Right renal cortex interstitium (tissue), 3 donors: ENCODE results near the gene EEA1. TPM values are rescaled to one million over a fixed set of nuclear protein-coding genes. Genes with fewer than 3 reads are reported as not detected.

ENCODE experiments used
- DNase-seq, 3 donors: peaks; one replicate each; pipeline ENCODE4 v3.0.0-alpha.2; 2013; ENCODE audit warnings: low read depth in 3 of 3, low spot score in 2 of 3
- polyA plus RNA-seq, 3 donors: library from polyadenylated mRNA; unstranded; fragments of 120-200 nt; gene quantifications; one replicate each; pipeline ENCODE4 v1.2.1, GENCODE V29; 2013; ENCODE audit not compliant: insufficient read length in 3 of 3

Gene EEA1
- polyA plus RNA-seq, 3 donors, result 15.9 to 19.1 (median 18.0) TPM

DNA sequence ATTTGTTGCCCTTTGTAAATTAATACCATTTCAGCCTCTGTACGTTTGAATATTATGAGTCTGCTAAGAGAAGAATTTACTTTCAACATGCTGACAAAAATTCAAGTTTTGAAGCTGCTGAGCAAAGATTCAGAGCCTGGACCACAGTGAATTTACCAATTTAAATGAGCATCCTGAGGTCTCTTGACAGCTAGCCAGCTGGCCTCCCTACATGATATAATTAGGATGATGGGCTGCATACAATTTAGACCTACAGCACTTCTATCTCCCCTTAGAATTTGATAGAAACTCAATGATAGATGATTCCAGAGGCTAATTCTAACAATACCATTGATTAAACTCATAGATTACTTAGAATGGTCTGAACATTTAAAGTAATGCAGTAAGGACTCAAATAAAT lies 10.0 kb upstream of the EEA1 start:
- DNase-seq, result no peak

DNA sequence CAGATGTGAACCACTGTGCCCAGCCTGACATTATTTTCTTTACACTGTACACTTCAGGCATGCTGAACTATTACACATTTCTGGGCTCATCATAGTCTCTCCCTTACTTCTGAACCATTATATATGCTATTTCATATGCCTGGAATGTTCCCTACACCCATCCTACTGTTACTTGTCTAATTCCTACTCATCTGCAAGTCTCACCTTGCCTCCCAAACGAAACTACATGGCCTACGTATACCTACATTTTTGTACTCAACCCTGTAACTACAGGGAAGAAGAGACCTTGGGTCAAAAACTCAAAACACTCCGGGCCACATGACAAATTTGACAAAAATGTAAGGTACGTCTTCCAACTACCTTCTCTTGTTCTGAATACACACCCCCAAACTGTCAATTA lies 9.5 kb upstream of the EEA1 start:
- no peak for DNase-seq

DNA sequence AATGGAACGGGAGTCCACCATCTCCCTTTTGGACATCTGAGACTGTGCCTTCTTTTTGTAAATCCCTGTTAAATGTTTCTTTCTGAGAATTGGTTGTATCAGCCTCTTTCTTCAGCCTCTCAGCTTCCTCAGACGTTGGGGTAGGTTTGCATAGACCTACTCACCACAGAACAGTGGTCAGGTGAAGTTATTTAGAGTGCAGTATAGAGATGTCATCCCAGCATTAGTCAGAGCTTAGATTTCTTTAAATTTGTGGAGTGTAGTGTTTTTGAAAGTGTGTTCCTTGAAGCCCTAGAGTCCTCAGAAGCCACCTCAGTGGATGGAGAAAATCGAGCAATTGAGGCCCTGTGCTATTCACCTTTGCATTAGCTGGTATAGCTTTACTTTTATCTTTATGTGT lies 8.9 kb upstream of the EEA1 start:
- no peak for DNase-seq

DNA sequence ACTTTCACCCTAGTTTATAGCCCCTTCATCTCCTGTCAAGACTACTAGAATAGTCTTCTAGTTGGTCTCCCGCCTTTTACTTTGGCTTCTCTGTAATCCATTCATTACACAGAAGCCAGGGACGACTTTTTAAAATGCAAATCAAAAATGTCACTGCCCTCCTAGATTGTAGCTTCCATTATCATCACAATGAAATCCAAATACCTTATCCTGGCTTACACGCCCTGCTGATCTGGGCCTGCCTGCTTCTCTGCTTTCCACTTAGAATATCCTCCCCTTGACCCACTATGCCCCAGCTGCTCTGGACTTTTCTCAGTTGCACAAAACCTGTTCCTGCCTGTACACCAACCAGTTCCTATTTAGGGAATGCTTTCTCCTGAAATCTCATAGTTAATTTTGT lies 4.5 kb upstream of the EEA1 start:
- no peak for DNase-seq

DNA sequence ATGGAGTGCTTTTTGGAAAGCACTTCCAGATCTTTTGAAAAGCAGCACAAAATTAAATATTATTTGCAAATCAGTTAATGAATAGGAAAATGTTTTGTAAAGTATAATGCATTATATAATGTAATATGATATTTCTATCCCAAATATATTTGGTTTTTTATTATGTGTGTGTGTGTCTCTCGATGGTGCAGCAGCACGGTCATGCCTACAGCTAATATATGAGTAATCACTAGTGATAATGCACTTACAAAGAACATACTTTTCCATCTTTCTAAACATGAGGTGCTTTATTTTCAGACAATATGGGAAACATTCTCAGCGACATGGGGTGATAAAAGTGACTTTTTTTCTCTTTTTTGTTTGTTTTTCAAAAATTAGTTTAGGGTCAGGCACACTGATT lies 1.3 kb upstream of the EEA1 start:
- no peak for DNase-seq

DNA sequence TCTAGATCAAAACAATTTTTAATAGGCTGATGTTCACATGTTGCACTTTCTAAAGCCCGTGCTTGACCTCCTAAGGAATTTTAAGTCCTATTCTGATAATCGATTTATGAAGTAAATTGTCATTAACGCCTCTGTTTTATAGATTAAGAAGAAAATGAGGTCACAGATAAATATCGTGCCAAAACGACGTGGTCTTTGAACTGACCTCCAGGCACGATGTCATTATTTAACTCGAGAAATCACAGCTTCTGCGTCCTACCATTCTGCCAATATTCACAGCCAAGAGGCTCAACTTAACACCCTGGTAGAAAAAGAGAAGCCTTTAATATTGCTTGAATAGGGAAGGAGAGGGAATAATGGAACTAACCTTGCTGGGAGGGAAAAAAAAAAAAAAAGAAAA lies 888 bp upstream of the EEA1 start:
- DNase-seq, result no peak

DNA sequence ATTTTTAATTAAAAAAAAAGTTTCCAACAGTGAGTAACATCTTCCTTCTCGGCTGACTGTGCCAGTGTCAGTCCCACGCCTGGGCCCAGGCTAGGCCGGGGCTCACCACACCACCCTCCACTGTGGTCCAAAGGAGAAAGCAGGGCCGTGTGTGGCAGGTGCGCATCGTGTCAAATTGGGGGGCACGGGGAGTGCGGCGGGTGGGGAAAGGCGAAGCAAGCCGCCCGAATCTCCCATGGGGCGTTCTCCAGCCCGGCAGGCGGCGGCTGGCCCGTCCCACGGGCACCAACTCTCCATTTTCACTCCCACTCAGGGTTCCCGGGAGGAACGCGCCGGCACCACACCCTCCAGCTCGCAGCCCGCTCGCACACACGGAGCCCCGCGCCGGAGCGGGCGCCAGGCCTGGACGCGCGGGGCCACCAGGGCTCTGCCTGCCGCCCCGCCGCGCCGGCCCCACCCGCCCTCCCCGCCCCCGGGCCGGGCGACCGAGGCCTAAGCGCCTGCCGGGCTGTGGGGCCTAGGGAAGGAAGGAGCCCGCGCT lies 604 bp downstream of the EEA1 start:
- peak in 1 of 3 donors; percentile 5 for DNase-seq

DNA sequence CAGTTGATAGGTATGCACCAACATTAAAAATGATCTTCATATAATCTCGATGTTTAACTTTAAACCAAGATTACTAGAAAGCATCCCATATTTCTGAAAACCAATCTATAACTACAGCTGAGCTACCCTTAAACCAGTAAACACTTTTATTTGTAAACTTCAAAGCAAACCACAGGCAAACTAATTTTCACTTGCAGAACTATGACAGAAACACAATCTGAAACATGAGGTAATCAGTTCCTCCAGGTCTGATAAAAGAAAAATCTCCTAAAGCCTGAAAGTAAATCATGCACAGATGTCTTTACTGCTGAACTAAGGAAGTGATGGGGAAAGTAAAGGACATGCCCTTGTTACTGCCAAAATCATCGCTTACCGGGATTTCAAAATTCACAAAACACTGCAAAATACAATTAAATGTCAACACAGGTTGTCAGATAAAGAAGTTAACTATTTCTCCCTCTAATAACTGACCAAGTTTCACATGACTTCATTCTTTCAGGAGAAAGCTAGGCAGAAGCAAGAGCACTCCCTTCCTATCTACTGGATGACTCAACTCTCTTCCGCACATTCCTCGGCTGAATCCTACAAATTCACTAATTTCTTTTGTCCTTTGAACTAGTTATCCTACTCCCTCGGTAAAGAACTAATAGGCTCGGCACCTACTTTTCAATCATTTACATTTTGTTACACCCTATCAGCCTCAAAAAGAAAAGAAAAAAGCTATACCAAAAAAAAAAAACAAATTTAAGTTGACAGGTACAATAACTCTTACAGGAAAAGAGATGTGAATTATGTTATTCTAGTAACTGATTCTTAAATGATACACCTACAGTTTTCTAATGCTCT lies 1.4 kb downstream of the EEA1 start:
- peak in 2 of 3 donors; percentile 10 to 24 for DNase-seq

DNA sequence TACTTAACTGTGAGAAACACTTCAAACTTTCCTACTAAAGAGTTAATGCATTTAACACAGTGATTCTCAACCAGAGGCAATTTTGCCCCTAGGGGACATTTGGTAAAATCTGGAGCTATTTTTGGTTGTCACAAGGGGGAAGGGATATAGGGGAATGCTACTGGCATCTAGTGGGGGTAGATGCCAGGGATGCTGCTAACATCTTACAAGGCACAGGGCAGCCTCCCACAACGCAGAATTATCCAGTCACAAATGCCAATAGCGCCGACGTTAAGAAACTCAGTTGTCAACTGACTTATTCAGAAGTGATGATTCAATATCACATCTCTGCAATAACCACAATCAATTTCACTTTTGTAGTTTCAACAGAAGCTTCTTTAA lies 2.0 kb downstream of the EEA1 start:
- DNase-seq, result no peak

DNA sequence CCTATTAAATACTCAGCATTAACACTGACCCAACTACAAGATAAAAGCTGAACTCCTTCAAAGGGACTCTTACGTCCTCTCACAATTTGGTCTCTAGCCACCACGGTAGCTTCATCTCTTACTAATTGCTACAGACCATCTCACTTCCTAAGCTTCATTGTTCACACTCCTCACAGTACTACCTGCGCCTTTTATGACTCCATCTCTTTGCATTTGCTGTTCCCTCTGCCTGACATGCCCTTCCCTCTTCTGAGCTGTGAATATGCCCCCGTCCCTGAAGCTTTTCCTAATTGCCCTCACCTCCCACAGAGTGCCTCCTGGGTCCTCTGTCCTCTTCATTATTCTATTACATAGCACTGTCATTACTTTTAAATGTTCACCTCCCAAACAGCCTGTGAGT lies 2.5 kb downstream of the EEA1 start:
- DNase-seq, result no peak

DNA sequence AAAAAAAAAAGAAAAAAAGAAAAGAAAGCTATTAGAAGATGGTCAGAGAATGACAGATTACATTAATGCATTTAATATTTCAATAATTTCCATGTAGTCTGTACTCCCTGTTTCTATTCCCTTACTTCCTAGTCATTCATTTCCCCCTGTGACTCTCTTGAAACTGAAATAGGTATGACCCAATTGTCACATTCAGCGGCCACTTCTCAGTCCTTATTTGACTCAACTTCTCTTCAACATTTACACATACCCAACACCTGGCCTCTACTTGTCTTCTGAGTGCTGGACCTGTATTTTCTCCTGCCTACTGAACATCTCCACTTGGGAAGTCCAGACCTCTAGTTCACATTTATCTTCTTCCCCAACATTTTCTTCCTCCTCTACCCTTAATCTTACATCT lies 7.2 kb downstream of the EEA1 start:
- DNase-seq, result no peak

DNA sequence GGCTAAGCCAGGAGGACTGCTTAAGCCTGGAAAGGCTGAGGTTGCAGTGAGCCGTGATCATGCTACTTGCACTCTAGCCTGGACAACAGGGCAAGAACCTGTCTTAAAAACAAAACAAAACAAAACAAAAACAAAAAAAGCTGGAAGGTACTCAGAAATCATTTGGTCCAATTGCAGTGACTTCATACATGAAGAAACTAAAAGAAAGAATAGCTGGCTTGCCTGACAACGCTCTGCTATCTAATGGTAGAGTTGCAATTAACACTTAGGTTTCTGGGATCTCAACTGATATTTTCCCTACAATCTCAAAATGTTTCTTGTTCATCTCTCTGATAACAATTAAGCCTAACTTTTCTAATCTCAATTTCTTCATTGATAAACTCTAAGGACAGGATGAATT lies 13.7 kb downstream of the EEA1 start:
- no peak for DNase-seq

DNA sequence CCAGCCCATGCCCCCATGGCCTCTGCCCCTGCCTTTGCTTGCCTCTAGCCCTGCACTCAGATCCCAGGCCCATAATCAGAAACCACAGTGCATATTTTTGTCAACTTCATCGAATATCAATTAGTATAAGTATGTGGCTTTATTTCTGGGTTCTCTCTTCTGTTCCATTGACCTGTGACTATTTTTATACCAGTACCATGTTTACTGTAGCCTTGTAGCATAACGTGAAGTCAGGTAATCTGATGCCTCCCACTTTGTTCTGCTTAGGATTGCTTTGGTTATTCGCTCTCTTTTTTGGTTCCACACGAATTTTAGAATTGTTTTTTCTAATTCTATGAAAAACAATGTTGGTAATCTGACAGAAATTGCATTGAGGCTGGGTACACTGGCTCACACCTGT lies 14.9 kb downstream of the EEA1 start:
- DNase-seq, result no peak

DNA sequence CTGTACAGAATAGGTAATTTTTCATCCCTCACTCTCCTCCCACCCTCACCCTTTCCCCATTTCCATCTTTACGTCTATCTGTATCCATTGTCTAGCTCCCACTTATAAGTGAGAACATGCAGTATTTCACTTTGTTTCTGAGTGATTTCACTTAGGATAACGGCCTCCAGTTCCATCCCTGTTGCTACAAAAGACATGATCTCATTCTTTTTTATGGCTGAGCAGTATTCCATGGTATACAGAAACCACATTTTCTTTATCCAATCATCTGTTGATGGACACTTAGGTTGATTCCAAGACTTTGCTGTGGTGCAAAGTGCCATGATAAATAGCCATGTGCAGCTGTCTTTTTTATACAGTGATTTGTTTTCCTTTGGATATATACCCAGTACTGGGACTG lies 16.4 kb downstream of the EEA1 start:
- DNase-seq, result no peak

DNA sequence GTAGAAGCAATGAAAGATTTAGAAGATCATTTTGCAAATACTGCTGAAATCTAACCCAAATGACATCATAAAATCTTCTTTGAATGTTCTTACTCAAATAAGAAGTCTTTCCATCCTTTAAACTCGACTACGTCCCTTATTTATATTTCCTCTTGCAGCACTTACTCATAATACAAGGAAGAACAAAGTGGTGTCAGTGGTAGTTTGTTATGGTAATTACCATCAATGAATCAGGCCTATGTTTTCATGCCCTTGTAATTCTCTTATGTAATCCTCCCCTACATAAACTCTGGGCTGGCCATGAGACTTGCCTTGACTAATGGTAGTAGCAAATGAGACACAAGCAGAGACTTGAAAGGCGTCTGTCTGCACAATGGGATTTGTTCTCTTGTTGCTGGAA lies 17.0 kb downstream of the EEA1 start:
- DNase-seq, result no peak

DNA sequence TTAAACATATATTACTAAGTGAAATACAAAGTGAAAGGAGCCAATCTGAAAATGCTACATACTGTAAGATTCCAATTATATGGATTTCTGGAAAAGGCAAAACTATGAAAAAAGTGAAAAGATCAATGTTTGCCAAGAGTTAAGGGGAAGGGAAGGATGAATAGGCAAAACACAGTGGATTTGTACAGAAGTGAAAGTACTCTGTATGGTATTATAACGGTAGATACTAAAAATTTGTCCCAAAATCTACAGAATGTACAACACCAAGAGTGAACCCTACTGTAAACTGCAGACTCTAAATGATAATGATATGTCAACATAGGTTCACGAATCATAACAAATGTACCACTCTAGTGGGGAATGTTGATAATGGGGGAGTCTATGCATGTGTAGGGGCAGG lies 17.8 kb downstream of the EEA1 start:
- no peak for DNase-seq

DNA sequence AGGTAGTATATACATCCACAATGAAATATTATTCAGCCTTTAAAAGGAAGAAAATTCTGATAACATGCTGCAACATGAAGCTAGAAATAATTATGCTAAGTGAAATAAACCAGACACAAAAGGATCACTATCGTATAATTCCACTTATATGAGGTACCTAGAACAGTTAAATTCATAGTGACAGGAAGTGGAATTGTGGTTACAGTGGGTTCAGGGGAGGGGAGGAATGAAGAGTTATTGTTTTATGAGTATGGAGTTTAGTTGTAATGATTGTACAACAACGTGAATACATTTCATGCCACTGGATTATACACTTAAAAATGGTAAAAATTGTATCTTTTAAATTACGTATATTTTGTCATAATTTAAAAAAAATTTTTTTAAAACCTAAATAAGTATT lies 21.0 kb downstream of the EEA1 start:
- DNase-seq, result no peak

DNA sequence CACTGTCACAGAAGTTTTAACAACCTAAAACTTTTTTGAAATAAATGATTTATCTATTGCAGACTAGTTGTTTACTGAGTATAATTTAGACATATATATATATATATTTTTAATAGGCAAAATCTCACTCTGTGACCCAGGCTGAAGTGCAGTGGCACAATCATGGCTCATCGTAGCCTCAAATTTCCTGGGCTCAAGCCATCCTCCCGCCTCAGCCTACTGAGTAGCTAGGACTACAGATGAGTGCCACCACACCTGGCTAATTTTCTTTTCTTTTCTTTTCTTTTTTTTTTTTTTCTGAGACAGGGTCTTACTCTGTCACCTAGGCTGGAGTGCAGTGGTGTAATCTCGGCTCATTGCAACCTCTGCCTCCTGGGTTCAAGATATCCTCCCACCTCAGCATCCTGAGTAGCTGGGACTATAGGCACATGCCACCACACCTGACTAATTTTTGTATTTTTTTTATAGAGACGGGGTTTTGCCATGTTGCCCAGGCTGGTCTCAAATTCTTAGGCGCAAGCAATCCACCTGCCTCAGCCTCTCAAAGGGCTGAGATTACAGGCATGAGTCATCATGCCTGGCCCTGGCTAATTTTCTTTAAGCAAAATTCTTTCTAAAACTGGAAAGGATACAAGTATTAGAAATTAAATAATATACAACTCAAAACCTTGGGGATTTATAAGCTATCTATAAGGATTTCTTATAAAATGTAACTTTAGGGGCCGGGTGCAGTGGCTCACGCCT lies 23.1 kb downstream of the EEA1 start:
- DNase-seq, result no peak

DNA sequence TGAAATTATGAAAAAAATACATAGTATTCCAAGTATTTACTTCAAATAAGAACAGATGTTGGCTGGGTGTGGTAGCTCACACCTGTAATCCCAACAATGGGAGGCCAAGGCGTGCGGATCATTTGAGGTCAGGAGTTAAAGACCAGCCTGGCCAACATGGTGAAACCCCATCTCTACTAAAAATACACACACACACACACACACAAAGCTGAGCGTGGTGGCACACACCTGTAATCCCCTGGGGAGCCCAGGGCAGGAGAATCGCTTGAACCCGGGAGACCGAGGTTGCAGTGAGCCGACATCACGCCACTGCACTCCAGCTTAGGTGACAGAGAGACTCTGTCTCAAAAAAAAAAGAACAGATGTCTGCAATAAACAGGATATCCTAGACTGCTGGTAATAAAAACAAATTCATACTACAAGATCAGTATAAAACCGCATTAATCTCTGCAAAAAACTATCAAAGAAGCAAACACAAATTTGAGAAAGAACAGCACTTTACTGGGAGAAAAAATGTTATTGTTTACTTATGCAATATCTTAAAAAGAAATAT lies 23.8 kb downstream of the EEA1 start:
- DNase-seq, result no peak

DNA sequence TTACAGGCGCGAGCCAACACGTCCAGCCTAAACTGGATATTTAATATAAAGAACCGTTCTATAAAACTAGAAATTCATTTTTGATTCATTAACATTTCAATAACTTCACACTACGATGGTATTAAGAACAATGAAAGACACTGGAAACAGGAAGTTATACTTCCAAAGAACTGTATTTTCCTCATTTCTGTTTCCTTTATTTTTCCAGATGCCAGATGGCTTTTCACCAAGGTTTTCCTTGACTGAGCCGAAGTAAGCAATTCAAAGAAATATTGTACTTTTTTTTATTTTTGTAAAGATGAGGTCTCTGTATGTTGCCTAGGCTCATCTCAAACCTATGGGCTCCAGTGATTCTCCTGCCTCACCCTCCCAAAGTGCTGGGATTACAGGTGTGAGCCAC lies 28.2 kb downstream of the EEA1 start:
- DNase-seq, result no peak

DNA sequence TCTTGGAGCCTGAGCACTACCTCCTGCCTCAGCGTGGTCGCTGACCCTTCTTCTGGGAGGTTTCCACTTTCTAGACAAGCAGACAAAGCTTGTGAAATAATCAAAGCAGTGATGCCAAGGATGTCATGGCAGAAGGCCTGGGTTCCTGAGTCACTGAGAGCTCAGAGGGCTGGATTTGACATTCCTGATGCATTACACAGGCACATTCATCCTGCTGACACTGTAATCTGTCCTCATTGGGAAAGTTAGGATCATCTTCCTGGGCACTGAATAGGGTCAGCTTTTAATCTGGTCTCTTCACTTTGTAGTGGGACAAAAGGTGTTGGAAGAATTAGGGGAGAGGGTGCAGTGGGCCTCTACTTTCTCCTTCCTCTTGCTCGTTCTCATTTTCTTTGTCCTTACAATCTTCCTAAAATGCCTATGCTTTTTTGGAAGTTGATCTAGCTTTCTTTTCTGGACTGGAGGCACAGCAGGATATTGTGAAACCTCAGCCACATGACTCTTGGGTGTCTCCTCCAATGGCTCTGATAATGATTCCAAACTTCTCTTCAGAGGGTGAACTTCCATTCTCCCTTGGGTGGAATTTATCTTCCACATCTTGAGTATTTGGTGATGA lies 29.6 kb downstream of the EEA1 start:
- DNase-seq, result no peak
